NCI-H82 treated with DMSO at 0.1 percent for 48 hours (cell line): Measurements from ENCODE around the gene PTP4A2.
"Not testable (repeated sequence)": the region's sequence is repeated elsewhere in the genome, so short reads cannot be mapped to it uniquely, and the experiment has no call there.

Experiments used
- DNase-seq: peaks from one replicate; lab custom pipeline; 2025; ENCODE audit not compliant: unreplicated experiment; lab: John Stamatoyannopoulos, UW

The PTP4A2 gene

GRCh38 chr1:31895474-31896198 lies 42.5 kb downstream of the PTP4A2 start:
- not testable (repeated sequence) for DNase-seq

DNA sequence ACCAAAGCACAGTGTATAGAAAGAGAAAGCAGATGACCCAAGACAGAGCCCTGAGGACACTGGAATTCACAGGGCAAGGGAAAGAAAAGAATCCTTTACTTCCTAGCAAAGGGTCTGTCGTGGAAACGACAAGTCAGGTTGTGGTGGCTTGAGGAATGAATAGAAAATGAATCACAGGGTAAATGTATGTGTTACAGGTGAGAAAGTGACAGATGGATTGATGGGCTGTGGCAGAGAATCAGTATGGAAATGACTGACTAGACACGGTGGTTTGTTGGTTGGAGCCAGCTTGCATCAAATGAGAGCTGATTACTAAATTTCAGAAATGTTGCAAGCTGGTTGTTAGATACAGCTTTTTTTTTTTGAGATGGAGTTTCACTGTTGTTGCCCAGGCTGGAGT lies 46.9 kb downstream of the PTP4A2 start:
- DNase-seq: no peak

DNA sequence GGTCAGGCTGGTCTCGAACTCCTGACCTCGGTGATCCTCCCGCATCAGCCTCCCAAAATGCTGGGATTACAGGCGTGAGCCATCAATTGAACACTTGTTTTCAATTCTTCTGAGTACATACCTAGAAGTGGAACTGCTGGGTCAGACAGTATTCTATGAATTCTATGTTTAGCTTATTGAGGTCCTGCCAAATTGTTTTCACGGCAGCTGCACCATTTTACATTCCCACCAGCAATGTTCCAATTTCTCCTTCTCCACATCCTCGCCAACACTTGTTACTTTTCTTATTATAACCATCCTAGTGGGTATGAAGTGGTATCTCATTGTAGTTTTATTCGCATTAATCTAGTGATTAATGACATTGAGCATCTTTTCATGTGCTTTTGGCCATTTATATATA lies 49.9 kb downstream of the PTP4A2 start:
- DNase-seq: no peak

GRCh38 chr1:31886866-31887265 lies 51.3 kb downstream of the PTP4A2 start:
- no peak for DNase-seq

- no peak for DNase-seq
These were observed 52.3 kb downstream of the PTP4A2 start for GRCh38 chr1:31885851-31886250.

- DNase-seq: no peak
These were observed 54.7 kb downstream of the PTP4A2 start for GRCh38 chr1:31883357-31883942.

- DNase-seq: no peak
These were observed 56.5 kb downstream of the PTP4A2 start for GRCh38 chr1:31881688-31882000.

DNA sequence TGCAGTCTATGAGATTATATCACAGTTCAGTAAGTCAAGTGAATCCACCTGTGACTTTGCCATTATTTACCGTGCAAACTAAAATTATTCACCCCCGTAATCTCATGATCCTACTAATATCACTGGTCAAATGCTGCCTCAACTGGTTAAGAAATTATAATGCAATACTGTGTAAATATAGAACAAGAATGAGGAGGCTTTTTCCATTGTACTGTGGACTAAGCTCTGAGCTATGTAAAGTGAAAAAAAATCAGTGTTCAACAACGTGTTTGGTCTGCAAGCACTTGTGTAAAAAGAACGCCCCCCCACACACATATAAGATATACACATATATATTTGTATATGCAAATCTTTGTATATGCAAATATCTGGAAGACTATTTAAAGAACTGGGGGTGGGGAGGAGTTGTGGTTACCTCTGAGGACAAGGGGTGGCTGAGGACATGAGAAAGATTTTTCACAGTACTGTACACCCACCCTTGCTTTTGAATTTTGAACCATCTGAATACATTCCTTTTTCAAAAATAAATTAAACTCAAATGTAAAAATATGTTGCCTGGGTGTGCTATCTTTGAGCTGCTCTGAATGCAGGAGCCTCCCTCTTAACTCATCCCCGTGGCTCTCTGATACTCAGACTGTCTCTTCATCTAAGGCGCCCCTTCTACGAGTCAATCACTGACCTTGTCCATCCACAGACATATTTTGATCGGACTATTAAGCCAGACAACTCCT lies 57.0 kb downstream of the PTP4A2 start:
- DNase-seq: no peak

DNA sequence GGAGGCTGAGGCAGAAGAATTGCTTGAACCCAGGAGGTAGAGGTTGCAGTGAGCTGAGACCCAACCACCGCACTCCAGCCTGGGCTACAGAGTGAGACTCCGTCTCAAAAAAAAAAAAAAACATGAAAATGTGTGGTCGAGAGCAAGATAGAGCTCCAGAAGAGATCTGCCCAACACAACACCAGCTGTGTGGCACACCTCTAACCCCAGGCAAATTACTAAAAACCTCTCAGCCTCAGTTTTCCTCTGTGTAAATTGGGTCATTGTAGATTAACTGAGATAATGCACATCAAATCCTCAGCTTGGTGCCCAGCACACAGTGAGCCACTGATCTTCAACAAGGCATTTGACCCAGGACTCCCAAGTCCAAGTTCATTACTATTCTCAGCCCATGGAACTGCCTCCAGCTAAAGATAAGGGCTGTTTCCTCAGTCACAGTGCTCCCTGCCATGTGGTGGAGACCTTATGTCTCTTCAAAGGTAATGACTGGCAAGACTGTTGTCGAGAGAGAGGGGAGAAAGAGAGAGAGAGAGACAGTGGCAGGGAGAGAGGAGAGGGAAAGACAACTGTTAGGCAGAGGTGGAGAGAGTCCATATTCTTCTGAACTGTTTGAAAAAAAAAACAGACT lies 58.1 kb downstream of the PTP4A2 start:
- no peak for DNase-seq

DNA sequence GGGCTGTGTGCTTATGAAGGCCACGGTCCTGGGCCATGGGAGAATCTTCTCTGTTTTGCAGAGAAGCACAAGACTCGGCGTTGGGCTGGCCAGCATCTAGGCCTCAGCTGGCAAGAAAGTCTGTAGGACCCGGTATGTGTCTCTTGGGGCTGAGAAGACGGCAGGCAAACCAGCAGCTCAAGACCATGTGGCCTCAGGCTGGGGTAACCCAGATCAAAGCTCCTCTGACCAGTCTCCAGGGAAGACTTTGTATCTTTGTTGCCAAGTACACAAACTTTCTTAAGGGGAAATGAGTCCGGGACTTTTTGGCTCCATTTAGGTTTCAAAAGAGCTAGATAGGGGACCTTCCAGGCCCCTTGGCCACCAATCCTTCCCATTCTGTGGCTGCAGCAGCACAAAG lies 60.1 kb downstream of the PTP4A2 start:
- no peak for DNase-seq

- DNase-seq: no peak
These were observed 60.6 kb downstream of the PTP4A2 start for GRCh38 chr1:31877544-31877943.

- no peak for DNase-seq
These were observed 62.4 kb downstream of the PTP4A2 start for GRCh38 chr1:31875636-31876236.

- no peak for DNase-seq
These were observed 63.2 kb downstream of the PTP4A2 start for GRCh38 chr1:31874942-31875341.

- DNase-seq: no peak
These were observed 65.2 kb downstream of the PTP4A2 start for GRCh38 chr1:31872658-31873636.

DNA sequence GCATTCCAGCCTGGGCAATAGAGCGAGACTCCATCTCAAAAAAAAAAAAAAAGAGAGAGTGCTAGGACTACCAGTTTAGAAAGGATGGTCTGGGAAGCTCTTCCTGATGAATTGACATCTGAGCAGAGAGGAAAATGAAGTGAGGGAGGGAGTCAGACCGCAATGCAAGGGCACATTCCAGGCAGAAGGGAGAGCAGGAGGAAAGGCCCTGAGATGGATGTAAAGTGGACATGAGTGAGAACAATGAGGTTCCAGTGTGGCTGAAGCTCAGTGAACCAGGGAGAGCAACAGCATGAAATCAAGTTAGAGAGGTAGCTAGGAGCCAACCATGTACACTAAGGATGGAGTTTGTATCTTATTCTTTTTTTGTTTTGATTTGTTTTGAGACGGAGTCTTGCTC lies 66.5 kb downstream of the PTP4A2 start:
- DNase-seq: no peak

- no peak for DNase-seq
These were observed 68.0 kb downstream of the PTP4A2 start for GRCh38 chr1:31870086-31870736.

- no peak for DNase-seq
These were observed 68.7 kb downstream of the PTP4A2 start for GRCh38 chr1:31869449-31869848.

DNA sequence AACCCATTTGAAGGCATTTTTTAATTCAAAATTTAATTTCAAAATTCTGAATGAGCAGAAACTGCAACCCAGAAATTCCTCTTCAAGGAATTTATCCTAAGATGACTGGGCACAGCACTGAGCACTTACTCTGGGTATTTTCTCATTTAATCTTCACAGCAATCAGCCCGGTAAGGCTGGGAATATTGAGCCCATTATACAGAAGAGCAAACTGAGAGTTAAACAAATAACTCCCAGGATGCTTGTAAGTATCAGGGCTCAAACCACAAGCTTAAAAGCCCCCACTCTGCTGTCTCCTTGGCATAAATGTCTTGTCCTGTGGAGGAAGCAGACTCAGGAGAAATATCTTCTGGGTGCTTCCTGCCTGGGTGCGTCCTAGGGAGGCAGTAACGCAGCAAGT lies 69.3 kb downstream of the PTP4A2 start:
- DNase-seq: no peak

DNA sequence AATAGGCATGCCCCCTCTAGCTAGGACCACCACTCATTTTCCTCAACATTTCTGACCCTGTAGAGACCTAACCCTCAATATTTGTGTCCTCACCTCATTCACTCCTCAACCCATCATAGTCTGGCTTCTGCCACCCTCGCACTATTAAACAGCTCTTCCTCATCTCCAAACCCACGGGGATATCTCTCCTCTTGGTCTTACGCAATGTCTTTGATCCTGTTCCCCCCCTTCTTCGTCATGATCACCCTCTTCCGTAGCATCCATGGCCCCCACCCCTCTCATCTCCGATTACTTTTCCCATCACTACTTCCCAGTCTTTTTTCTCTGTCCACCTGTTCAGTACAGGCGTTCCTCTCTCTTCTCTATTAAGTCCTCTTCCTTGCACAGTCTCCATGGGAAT lies 70.6 kb downstream of the PTP4A2 start:
- DNase-seq: no peak

- DNase-seq: no peak
These were observed 71.6 kb downstream of the PTP4A2 start for GRCh38 chr1:31866450-31867032.
